Karpas-422 (cell line): Measurements from ENCODE around the gene PYROXD2. TPM values are rescaled to one million over a fixed set of nuclear protein-coding genes. Genes with fewer than 3 reads are reported as not detected.

Source experiments
- DNase-seq: peaks from one replicate; pipeline ENCODE4 v3.0.0-alpha.2; 2015
- H2AFZ ChIP-seq: fragments of 200-600 bp; sonication (generic); 2 replicates; pipeline ENCODE4 v1.6.1; 2014; ENCODE audit warnings: antibody characterized with exemption, low read length, mixed read lengths
- H3K27ac ChIP-seq: fragments of 200-600 bp; sonication (generic); 2 replicates; pipeline ENCODE4 v1.5.1; 2014; ENCODE audit warnings: mild to moderate bottlenecking, low read length, moderate library complexity
- H3K27me3 ChIP-seq: fragments of 200-600 bp; sonication (generic); 2 replicates; pipeline ENCODE4 v1.6.1; 2014; ENCODE audit warnings: low read length, mixed read lengths
- H3K36me3 ChIP-seq: fragments of 200-600 bp; sonication (generic); 2 replicates; pipeline ENCODE4 v1.6.1; 2014; ENCODE audit warnings: low read length, mixed read lengths; ENCODE audit not compliant: insufficient read depth
- H3K4me1 ChIP-seq: fragments of 200-600 bp; sonication (generic); 2 replicates; pipeline ENCODE4 v1.6.1; 2014; ENCODE audit warnings: mild to moderate bottlenecking, low read length, mixed read lengths
- H3K4me2 ChIP-seq: fragments of 200-600 bp; sonication (generic); 2 replicates; pipeline ENCODE4 v1.6.1; 2014; ENCODE audit warnings: low read length, low read depth, mild to moderate bottlenecking; ENCODE audit not compliant: poor library complexity, severe bottlenecking
- H3K4me3 ChIP-seq: fragments of 200-600 bp; sonication (generic); 2 replicates; pipeline ENCODE4 v1.5.1; 2014; ENCODE audit warnings: mild to moderate bottlenecking, antibody characterized with exemption, low read length, mixed read lengths
- H3K79me2 ChIP-seq: fragments of 200-600 bp; sonication (generic); 2 replicates; pipeline ENCODE4 v1.6.1; 2014; ENCODE audit warnings: mild to moderate bottlenecking, low read length, mixed read lengths
- H3K9ac ChIP-seq: fragments of 200-600 bp; sonication (generic); 2 replicates; pipeline ENCODE4 v1.6.0; 2014; ENCODE audit warnings: low read length
- H3K9me2 ChIP-seq: fragments of 200-600 bp; sonication (generic), shearing (Covaris generic); replicated peaks from 2 replicates; pipeline ENCODE4 v1.6.0; 2014; ENCODE audit warnings: mild to moderate bottlenecking, low read length, moderate library complexity; ENCODE audit not compliant: insufficient read depth
- H3K9me3 ChIP-seq: fragments of 300-700, 200-600 bp; sonication (generic); 2 replicates; pipeline ENCODE4 v1.6.1; 2014; ENCODE audit warnings: low read length, mixed read lengths
- H4K20me1 ChIP-seq: fragments of 200-600 bp; sonication (generic); 2 replicates; pipeline ENCODE4 v1.6.1; 2014; ENCODE audit warnings: mild to moderate bottlenecking, antibody characterized with exemption, low read length, low read depth; ENCODE audit not compliant: insufficient read depth
- total RNA-seq: library from RNA; depleted of rRNA; stranded (reverse); fragments of >200 nt; shearing (Covaris generic); gene quantifications from 2 replicates; pipeline ENCODE4 v1.2.3, GENCODE V29; 2014; ENCODE audit warnings: low replicate concordance

The PYROXD2 gene
- total RNA-seq, 1 experiment from 2014 or later = 1.2 TPM

DNA sequence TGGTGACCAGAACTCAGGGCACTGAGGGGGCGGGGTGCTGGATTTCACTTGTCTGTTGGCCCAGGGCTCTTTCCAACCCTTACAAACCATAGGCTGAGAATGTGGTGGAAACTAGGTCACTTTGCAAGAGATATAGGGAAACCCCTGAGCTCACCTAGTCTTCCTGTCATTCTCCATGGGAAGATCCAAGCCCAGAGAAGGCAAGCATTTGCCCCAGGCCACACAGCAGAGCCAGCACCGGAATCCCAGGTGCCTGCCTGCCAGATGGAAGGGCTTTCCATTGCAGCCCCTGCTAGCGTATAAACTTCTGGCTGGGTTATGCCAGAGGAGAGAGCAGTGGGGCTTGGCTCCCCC is 427 bp downstream of the PYROXD2 start:
- H3K27me3 ChIP-seq = no peaks in the 10 kb centered on the region
- H3K79me2 ChIP-seq = no peaks in the 10 kb centered on the region
- no peak for DNase-seq
- no peaks in the 10 kb centered on the region for H3K4me1 ChIP-seq
- no peak overlapping the region for H3K27ac ChIP-seq
- no peaks in the 10 kb centered on the region for H3K9me3 ChIP-seq
- no peak overlapping the region for H3K4me3 ChIP-seq
- H3K4me2 ChIP-seq = no peak overlapping the region
- no peaks in the 10 kb centered on the region for H3K9me2 ChIP-seq
- no peak overlapping the region for H2AFZ ChIP-seq
- H4K20me1 ChIP-seq = no peaks in the 10 kb centered on the region
- no peaks in the 10 kb centered on the region for H3K36me3 ChIP-seq
- no peak overlapping the region for H3K9ac ChIP-seq

- Histone ChIP-seq H3K9me3 (no peaks in the 10 kb centered on the region), H3K36me3 (no peaks in the 10 kb centered on the region), H2AFZ (no peak overlapping the region), H3K79me2 (no peaks in the 10 kb centered on the region), H3K9me2 (no peaks in the 10 kb centered on the region), H3K4me3 (no peak overlapping the region), H3K27ac (no peak overlapping the region), H4K20me1 (no peaks in the 10 kb centered on the region), H3K27me3 (no peaks in the 10 kb centered on the region), H3K4me1 (no peaks in the 10 kb centered on the region), H3K4me2 (no peak overlapping the region), H3K9ac (no peak overlapping the region)
- no peak for DNase-seq
These were observed 3.2 kb downstream of the PYROXD2 start for GRCh38 chr10:98411768-98412167.

DNA sequence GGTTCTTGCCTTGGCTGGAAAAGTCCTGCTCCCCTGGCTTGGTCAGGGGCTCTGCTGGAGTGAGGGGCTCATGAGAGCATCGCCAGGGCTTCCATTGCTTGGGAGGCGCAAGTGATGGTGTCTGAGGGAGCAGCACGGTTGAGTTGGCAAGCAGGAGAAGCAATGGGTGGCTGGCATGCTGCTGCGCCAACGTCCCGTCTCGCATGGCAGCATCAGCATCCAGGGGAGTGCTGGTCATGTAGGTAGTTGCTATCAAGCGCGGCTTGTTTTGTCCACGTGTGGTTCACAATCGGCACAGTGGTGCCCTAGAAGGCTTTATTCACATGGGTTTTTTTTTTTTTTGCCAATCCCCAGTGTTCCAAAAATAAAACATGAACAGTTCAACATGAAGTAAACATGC is 3.8 kb downstream of the PYROXD2 start:
- no peak overlapping the region for H3K4me2 ChIP-seq
- H2AFZ ChIP-seq = no peak overlapping the region
- H3K9me2 ChIP-seq = no peaks in the 10 kb centered on the region
- DNase-seq = no peak
- H3K79me2 ChIP-seq = no peaks in the 10 kb centered on the region
- H4K20me1 ChIP-seq = no peaks in the 10 kb centered on the region
- H3K9me3 ChIP-seq = no peaks in the 10 kb centered on the region
- no peaks in the 10 kb centered on the region for H3K36me3 ChIP-seq
- H3K4me1 ChIP-seq = no peaks in the 10 kb centered on the region
- no peaks in the 10 kb centered on the region for H3K27me3 ChIP-seq
- H3K4me3 ChIP-seq = no peak overlapping the region
- no peak overlapping the region for H3K27ac ChIP-seq
- H3K9ac ChIP-seq = no peak overlapping the region

- Histone ChIP-seq H3K79me2 (no peaks in the 10 kb centered on the region), H3K9ac (no peak overlapping the region), H3K4me1 (no peaks in the 10 kb centered on the region), H3K4me3 (no peak overlapping the region), H3K27ac (no peak overlapping the region), H3K9me2 (no peaks in the 10 kb centered on the region), H2AFZ (no peak overlapping the region), H4K20me1 (no peaks in the 10 kb centered on the region), H3K36me3 (no peaks in the 10 kb centered on the region), H3K27me3 (no peaks in the 10 kb centered on the region), H3K4me2 (no peak overlapping the region), H3K9me3 (no peaks in the 10 kb centered on the region)
- no peak for DNase-seq
These were observed 4.2 kb downstream of the PYROXD2 start for GRCh38 chr10:98410759-98411158.

DNA sequence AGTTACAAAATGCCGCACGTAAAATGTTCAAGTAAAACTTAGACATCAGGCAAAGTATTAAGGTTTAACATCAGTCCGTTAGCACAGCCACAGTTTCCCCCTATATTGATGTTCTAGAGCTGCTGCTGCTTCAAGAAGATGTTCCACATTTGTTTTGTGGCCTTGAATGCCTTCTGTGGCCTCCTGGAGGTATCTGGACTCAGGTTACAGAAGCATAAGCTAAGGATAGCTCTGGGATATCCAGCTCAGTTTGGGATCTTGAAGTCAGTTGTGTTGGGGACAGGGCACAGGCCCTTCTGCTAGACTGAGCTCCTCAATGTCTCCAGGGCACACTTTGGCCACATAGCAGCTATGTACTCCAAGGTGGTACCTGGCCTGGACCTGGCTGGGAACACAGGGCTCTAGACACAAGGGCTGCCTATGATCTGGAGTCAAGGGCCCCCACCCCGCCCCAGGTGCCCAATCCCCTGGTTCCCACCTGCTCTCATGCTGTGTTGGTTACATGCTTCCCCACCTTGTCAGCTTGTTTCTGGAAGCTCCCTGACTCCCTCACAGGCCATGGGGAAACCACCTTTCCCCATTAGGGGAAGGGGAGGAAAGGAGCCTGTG is 4.7 kb downstream of the PYROXD2 start:
- Histone ChIP-seq H3K9ac (no peak overlapping the region), H3K9me3 (no peaks in the 10 kb centered on the region), H3K4me1 (no peaks in the 10 kb centered on the region), H3K4me3 (no peak overlapping the region), H2AFZ (no peak overlapping the region), H3K27ac (no peak overlapping the region), H3K27me3 (no peaks in the 10 kb centered on the region), H3K4me2 (no peak overlapping the region), H4K20me1 (no peaks in the 10 kb centered on the region), H3K36me3 (no peaks in the 10 kb centered on the region), H3K9me2 (no peaks in the 10 kb centered on the region), H3K79me2 (no peaks in the 10 kb centered on the region)
- DNase-seq = no peak

DNA sequence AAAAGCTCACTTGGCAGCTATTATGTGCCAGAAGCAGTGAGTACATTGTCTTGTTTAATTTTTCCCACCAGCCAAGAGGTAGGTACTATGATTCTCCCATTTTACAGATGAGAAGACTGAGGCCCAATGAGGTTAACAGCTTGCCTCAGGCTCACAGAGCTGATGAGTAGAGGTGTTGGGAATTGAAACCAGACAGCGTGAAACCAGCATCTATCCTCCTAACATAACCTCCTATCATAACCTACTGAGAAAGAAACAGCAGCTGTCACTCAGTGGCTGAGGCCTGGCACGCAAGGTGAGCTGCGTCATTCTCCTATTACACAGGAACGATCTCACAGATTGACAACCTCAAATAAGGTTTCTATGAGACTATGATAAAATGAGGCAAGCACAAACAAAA is 6.2 kb downstream of the PYROXD2 start:
- no peak overlapping the region for H3K9ac ChIP-seq

DNA sequence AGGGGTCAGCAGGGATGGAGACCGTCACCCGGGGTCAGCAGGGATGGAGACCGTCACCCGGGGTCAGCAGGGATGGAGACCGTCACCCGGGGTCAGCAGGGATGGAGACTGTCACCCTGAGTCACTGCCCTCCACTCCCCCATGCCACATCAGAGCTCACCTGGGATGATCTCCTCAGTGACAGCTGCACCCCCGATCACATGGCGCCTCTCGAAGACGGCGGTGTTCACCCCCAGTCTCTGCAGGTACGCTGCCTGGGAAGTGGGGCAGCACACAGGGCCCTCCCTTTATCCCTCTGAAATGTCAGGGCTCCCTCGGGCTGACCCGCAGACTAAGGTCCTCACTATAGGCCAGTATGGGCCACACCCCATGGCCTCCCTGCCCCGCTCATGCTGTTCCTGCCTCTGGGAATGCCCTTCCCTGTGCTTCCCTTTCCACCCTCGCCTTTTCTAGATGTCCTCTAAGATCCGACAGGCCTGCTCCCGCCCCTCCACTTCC is 7.2 kb downstream of the PYROXD2 start:
- Histone ChIP-seq H3K27ac (no peak overlapping the region), H2AFZ (no peak overlapping the region), H3K4me2 (no peak overlapping the region), H3K27me3 (no peaks in the 10 kb centered on the region), H4K20me1 (no peaks in the 10 kb centered on the region), H3K9ac (no peak overlapping the region), H3K4me3 (no peak overlapping the region), H3K9me2 (no peaks in the 10 kb centered on the region), H3K4me1 (no peaks in the 10 kb centered on the region), H3K9me3 (no peaks in the 10 kb centered on the region), H3K79me2 (no peaks in the 10 kb centered on the region), H3K36me3 (no peaks in the 10 kb centered on the region)
- DNase-seq = no peak

More for the DNA sequence above, 6.2 kb downstream of the PYROXD2 start:
- Histone ChIP-seq H4K20me1 (no peaks in the 10 kb centered on the region), H2AFZ (no peak overlapping the region), H3K4me3 (no peak overlapping the region), H3K27me3 (no peaks in the 10 kb centered on the region), H3K9me3 (no peaks in the 10 kb centered on the region), H3K79me2 (no peaks in the 10 kb centered on the region), H3K4me2 (no peak overlapping the region), H3K9me2 (no peaks in the 10 kb centered on the region), H3K36me3 (no peaks in the 10 kb centered on the region), H3K27ac (no peak overlapping the region), H3K4me1 (no peaks in the 10 kb centered on the region)
- DNase-seq = no peak

GRCh38 chr10:98407017-98407743 is 7.8 kb downstream of the PYROXD2 start:
- no peak overlapping the region for H3K27ac ChIP-seq
- no peaks in the 10 kb centered on the region for H3K36me3 ChIP-seq
- no peaks in the 10 kb centered on the region for H3K9me3 ChIP-seq
- no peak overlapping the region for H2AFZ ChIP-seq
- no peak for DNase-seq
- H3K4me1 ChIP-seq = no peaks in the 10 kb centered on the region
- no peak overlapping the region for H3K9ac ChIP-seq
- H3K4me3 ChIP-seq = no peak overlapping the region
- no peaks in the 10 kb centered on the region for H3K79me2 ChIP-seq
- no peaks in the 10 kb centered on the region for H3K27me3 ChIP-seq
- no peaks in the 10 kb centered on the region for H4K20me1 ChIP-seq
- H3K9me2 ChIP-seq = no peaks in the 10 kb centered on the region
- H3K4me2 ChIP-seq = no peak overlapping the region
